Mesenteric fat pad (tissue), 1 donor: Measurements from ENCODE around the gene ETNK1. TPM values are rescaled to one million over a fixed set of nuclear protein-coding genes. Genes with fewer than 3 reads are reported as not detected.

Experiments used
- DNase-seq: peaks from one replicate; pipeline ENCODE4 v3.0.0-alpha.2; 2020; ENCODE audit warnings: low spot score
- total RNA-seq: library from RNA; stranded (reverse); fragmentation: NEBNext Ultra II Directional; extraction: Animal tissue kit (Norgen Biotek cat#: 25700); gene quantifications from one replicate; pipeline ENCODE4 v1.2.1, GENCODE V29; 2021
- donor health status: DM: yes; HTN: yes; CAD: no.

Gene ETNK1
- total RNA-seq, 1 donor from 2014 or later, result 52.6 TPM

GRCh38 chr12:22634883-22635282 is 9.9 kb downstream of the ETNK1 start:
- no peak for DNase-seq

- no peak for DNase-seq
Observed at GRCh38 chr12:22635812-22636211, 10.8 kb downstream of the ETNK1 start.

DNA sequence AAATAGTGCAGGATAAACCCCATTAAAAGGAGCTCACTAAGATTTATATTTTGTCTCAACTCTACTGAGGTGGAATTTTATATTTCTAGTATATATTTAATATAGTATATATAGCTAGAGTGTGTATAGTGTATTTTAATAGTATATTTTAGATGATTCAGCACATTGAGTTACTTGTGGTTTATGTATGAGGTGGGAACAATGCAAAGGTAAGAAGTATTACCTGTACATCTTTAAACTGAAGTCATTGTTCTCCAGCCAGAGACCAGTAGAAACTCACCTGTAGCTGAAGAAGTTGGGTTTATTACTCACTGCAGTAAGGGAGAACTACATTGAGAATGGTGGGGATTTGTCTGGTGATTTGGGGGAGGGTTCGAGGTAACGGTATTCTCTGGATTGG is 15.9 kb downstream of the ETNK1 start:
- DNase-seq, result no peak

GRCh38 chr12:22641353-22642053 is 16.5 kb downstream of the ETNK1 start:
- DNase-seq, result no peak

- DNase-seq, result no peak
Observed at GRCh38 chr12:22648668-22649067, 23.7 kb downstream of the ETNK1 start.

GRCh38 chr12:22653075-22653474 is 28.1 kb downstream of the ETNK1 start:
- no peak for DNase-seq

GRCh38 chr12:22653791-22654190 is 28.8 kb downstream of the ETNK1 start:
- DNase-seq, result no peak

- no peak for DNase-seq
Observed at GRCh38 chr12:22656376-22656775, 31.4 kb downstream of the ETNK1 start.

DNA sequence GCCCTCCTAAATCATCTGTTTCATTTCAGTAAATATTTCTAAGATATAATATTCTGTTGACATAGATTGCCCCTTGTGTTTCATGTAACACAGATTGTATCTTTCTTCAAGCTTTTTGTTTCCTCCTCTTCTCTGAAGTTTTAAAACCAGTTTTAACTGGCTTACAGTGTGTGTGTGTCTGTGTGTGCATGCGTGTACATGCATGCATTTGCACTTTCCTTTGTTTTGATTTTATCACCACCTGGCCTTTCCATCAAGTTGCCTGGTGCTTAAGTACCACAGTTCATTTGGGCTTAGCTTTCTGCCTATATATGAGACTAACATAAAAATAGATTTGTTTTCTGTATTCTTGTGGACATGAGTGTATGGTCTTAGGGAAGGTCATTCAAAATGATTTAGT is 31.9 kb downstream of the ETNK1 start:
- DNase-seq, result no peak

- DNase-seq, result no peak
Observed at GRCh38 chr12:22657538-22657937, 32.6 kb downstream of the ETNK1 start.

DNA sequence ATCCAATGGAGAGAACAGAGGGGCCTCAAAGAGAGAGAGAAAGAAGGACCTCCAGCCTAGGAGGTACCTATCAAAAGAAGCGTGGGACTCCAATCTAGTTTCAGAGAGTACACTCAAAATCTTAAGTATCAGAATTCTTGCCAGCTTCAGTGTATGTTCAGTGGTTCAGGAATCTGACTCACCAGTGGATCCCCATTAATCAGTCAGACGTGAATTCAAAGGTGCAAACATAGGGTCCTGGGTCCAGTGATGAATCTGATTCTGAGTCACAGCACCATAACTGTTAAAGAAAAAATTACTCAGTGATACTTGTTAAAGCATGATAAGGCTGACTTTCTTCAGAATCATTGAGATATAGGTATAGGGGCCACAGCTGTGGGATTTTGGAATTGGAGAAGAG is 33.2 kb downstream of the ETNK1 start:
- DNase-seq, result no peak

- no peak for DNase-seq
Observed at GRCh38 chr12:22662356-22662755, 37.4 kb downstream of the ETNK1 start.

- DNase-seq, result no peak
Observed at GRCh38 chr12:22665476-22665875, 40.5 kb downstream of the ETNK1 start.

GRCh38 chr12:22667122-22667521 is 42.2 kb downstream of the ETNK1 start:
- no peak for DNase-seq

DNA sequence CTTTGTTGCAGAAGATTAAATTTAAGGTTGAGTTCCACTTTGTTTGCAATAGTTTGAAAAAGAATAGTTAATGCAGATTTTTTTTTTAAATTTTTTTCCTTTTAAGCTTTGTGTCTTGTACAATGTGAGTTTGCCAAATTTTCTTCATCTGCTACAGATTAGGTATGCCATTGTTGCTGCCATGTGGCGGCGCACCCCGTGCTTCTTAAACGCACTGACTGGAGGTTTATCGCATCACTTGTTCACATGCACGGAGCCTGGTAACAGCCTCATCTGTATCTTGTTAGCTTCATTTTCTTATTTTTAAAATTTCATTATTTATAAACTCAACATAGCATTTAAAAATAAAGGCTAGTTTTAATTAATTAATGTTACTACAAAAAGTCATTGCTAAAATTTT is 43.5 kb downstream of the ETNK1 start:
- DNase-seq, result no peak

DNA sequence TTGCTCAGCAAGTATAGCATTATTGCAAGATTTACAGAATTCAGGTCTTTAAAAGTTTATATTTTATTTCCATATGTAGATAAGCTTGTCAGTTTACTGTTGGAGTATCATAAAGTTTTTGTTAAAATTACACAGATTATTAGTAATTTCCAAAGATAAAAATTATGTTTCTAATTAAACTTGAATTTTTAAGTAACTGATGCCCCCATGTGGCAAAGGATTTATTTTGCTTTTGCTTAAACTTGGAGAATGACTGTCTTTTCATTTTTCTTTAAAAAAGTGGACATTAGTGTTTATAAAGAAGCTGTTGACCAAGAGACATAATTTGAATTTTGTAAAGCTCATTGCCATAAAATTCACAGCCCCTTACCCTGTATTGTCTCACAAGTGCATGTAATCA is 45.8 kb downstream of the ETNK1 start:
- no peak for DNase-seq

GRCh38 chr12:22672951-22673350 is 48.0 kb downstream of the ETNK1 start:
- no peak for DNase-seq

GRCh38 chr12:22677781-22678574 is 53.0 kb downstream of the ETNK1 start:
- DNase-seq, result no peak

GRCh38 chr12:22682663-22683062 is 57.7 kb downstream of the ETNK1 start:
- no peak for DNase-seq

DNA sequence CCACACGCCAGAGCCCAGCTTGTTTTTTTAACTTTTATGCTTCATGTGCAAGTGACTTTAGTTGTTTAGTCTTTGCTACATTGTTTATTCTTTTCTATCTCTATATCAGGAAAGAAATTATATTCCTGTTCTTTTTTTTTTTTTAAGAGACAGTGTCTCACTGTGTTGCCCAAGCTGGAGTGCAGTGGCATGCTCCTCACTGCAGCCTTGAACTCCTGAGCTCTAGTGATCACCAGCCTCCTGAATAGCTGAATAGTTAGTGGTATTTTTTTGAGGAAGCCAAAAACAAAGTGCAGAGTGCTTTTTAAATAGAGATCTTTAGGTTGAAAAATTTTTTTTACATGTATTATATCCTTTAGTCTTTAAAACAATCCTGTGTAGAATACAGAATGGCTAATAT is 58.2 kb downstream of the ETNK1 start:
- no peak for DNase-seq

GRCh38 chr12:22684140-22685118 is 59.5 kb downstream of the ETNK1 start:
- no peak for DNase-seq

DNA sequence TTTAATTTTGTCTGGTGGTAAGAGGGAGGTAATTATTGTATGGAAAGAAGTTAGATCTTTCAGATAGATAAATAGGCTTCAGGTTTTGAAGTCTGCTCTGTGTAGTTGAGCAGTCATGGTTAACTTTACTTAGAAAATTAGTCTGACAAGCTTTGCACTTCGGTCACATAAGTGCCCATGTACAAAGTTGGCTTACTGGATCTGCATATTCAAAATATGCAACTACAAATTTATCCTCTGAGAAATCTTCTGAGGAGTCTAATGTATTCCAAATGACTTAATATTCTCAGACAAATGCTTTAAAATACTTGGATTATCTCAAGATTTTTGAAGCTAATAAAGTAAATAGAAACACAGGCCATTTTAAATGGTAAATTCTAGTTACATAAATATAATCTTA is 61.2 kb downstream of the ETNK1 start:
- DNase-seq, result no peak
